ENCODE data around the gene C16orf89.
A peak's percentile ranks its signal among the peaks of the same experiment; 100 is the strongest.
"Not testable (repeated sequence)": the region's sequence is repeated elsewhere in the genome, so short reads cannot be mapped to it uniquely, and the experiment has no call there.

The C16orf89 gene

DNA sequence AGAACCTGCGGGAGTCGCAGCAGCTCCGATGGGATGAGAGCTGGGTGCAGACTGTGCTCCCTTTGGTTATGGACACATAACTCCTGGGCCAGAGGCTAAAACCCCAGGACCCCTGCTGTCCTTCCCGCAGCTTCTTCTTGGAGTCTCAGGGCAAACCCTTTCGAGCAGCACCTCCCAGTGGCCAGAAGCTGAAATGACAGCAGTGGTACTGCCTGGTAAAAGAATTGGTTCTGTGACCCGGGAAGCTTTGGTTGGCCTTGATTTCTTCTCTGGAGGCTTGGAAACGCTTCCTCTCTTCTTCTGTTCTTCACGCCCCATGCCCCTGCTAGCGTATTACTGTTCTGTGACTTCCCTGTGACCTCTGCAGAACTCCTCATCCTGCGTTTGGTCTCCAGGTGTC is 19.0 kb upstream of the C16orf89 start:
- DNase-seq (ENCODE audit: low read depth in 2 of 3, low spot score in 2 of 3), result peak in 1 of 3 experiments; percentile 11

DNA sequence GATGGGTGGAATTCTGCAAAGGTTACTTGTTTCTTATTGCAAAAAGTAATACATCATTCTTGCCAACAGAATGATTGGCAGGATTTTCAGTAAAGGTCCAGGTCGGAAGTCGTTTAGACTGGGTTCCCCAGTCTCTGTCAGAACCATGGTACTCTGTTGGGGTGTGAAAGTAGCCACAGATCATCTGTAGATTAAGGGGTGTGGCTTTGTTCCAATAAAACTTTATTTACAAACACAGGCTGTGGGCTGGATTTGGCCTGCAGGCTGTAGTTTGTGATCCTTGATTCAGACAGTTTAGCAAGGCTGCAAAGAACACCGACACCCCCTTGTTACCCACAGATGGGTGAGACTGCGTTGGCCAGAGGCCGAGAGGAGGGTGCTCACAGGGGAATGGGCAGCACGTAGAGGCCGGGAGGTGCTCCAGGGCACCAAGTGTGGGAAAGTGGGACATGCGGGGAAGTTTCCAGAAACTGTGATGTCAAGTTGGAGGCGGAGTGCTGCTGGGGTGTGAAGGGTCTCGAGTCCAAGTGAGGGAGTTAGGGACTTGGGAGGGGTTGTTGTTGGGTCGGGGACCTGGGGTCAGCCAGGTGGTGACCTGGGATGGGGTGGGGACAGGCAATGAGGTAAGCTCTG is 18.5 kb upstream of the C16orf89 start:
- not testable (repeated sequence) for DNase-seq (ENCODE audit: low read depth in 2 of 3, low spot score in 2 of 3)

DNA sequence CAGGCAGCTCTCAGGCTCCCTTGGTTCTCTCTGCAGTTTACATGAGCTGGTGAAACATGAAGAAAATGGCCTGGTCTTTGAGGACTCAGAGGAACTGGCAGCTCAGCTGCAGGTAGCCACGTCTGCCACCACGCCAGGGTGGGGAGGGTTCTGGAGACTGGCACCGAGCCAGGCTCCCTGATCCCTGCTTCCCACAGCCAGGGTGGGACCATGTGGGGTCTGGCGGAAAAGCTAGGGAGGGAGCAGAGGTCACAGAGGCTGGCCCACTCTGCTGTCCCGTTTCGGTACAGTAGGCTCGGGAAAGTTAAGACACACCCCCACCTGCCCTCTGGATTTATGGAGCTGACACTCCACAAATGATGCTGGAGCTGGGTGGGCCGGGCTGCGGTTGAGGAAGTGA is 17.9 kb upstream of the C16orf89 start:
- DNase-seq (ENCODE audit: low read depth in 2 of 3, low spot score in 2 of 3), result not testable (repeated sequence)

- not testable (repeated sequence) for DNase-seq (ENCODE audit: low read depth in 2 of 3, low spot score in 2 of 3)
These were observed 15.2 kb upstream of the C16orf89 start for GRCh38 chr16:5080996-5081395.

- DNase-seq (ENCODE audit: low read depth in 2 of 3, low spot score in 2 of 3), result not testable (repeated sequence)
These were observed 14.7 kb upstream of the C16orf89 start for GRCh38 chr16:5080461-5080860.

- no peak for DNase-seq (ENCODE audit: low read depth in 2 of 3, low spot score in 2 of 3)
These were observed 12.9 kb upstream of the C16orf89 start for GRCh38 chr16:5078626-5079025.

DNA sequence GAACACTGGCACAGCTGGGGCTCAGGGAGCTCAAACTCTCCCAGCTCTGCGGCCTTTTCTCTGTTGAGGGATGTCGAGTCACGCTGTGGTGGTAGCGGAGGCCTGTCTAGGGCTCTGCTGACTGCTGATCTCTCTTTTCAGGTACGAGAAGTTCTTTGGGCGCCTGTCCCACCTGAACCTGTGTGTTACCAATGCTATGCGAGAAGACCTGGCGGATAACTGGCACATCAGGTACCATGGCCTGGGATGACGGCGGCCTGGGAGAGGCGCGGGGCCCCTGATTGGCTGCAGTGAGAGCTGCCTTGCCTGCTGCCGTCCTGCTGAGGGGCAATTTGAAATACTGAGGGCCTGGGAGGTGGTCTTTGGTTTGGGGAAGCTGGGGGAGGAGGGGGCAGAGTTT is 11.5 kb upstream of the C16orf89 start:
- no peak for DNase-seq (ENCODE audit: low read depth in 2 of 3, low spot score in 2 of 3)

DNA sequence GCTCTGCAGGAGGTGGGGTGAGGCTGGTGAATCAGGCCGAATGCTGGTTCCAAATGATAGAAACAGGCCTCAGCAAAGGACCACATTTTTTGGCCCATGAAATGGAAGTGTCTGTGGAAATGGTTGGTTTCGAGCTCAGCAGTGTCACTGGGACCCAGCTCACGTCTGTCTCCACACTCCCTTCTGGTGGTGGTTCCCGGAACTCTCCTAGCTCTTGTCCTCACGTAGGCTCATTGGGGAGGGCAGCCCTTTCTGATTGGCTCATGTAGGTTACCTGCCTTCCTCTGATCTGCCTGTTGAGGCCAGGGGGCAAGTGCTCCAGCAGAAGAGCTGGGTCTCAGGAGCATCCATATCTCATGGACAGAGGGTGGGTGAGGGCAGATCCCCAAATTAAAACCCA is 9.9 kb upstream of the C16orf89 start:
- DNase-seq (ENCODE audit: low read depth in 2 of 3, low spot score in 2 of 3), result no peak

DNA sequence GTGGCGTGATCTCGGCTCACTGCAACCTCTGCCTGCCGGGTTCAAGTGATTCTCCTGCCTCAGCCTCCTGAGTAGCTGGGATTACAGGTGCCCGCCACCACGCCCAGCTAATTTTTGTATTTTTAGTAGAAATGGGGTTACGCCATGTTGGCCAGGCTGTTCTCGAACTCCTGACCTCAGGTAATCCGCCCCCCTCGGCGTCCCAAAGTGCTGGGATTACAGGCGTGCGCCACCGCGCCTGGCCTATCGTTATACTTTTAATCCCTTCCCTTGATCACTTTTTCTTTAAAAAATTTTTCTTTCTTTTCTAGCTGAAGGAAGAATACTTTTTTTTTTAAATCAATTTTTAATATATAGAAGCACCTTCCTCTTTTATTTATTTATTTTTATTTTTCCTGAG is 8.0 kb upstream of the C16orf89 start:
- not testable (repeated sequence) for DNase-seq (ENCODE audit: low read depth in 2 of 3, low spot score in 2 of 3)

GRCh38 chr16:5073279-5073629 is 7.5 kb upstream of the C16orf89 start:
- no peak for DNase-seq (ENCODE audit: low read depth in 2 of 3, low spot score in 2 of 3)

- DNase-seq (ENCODE audit: low read depth in 2 of 3, low spot score in 2 of 3), result no peak
These were observed 6.8 kb upstream of the C16orf89 start for GRCh38 chr16:5072334-5073278.

GRCh38 chr16:5071681-5072333 is 6.1 kb upstream of the C16orf89 start, which contains the start of gene ALG1:
ALG1 (plus strand) TSS chr16:5071843; CDS start chr16:5071850, 7 bp downstream.
- DNase-seq (ENCODE audit: low read depth in 2 of 3, low spot score in 2 of 3), result peak; percentile 74 to 83 (median 80)

GRCh38 chr16:5071341-5071680 is 5.6 kb upstream of the C16orf89 start:
- no peak for DNase-seq (ENCODE audit: low read depth in 2 of 3, low spot score in 2 of 3)

- no peak for DNase-seq (ENCODE audit: low read depth in 2 of 3, low spot score in 2 of 3)
These were observed 4.9 kb upstream of the C16orf89 start for GRCh38 chr16:5070431-5071186.

DNA sequence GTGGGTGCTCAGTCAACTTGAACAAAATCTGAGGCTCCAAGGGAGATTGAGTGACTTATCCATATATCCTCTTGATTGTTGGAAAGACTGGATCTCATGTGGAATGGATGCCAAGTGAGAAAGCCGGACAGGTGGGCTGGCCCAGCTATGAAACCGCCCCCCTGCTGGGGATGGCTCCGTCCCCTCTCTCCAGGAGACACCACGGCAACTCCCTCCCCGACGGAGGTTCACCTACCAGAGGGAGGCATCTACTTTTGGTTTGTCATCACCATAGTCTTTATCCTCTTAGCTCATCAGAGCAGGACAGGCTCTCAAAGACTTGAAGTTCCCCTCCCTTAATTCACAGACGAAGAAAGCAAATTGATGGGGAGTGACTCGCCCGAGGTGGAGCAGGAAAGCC is 4.1 kb upstream of the C16orf89 start:
- DNase-seq (ENCODE audit: low read depth in 2 of 3, low spot score in 2 of 3), result no peak

- no peak for DNase-seq (ENCODE audit: low read depth in 2 of 3, low spot score in 2 of 3)
These were observed 3.3 kb upstream of the C16orf89 start for GRCh38 chr16:5069048-5069447.

DNA sequence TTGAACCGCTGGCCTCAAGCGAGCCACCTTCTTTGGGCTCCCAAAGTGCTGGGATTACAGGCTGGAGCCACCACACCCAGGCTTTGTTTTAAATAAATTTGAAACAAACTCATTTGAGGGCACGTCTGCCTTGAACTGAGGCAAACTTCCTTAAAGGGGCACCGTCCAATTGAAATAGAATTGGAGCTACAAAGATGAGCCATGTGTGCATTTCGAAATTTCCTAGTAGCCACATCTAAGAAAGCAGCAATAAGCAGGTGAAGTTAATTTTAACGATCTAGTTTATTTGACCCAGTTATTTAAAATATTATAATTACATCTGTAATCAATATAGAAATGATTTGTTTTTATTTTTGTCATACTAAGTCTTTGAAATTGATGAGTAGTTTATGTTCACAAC is 755 bp upstream of the C16orf89 start:
- no peak for DNase-seq (ENCODE audit: low read depth in 2 of 3, low spot score in 2 of 3)

DNA sequence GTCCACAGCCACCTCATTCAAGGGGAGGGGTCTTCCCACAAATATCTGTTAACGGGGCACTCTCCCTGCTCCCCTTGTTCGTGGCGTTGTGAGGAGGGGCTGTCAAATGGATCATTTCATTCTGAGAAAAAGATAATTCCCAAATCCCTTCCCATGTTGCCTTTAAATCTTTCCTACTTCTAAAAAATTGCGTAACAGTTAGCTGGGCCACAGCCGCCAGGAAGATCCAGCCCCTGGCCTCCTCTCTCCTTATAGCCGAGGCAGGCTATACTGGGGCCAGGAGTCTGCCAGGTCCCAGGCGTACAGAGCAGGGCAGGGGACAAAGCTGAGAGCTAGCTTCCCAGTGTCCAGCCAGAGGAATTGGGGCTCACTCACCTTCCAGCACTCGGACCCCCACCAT is 430 bp downstream of the C16orf89 start:
- DNase-seq (ENCODE audit: low read depth in 2 of 3, low spot score in 2 of 3), result no peak

DNA sequence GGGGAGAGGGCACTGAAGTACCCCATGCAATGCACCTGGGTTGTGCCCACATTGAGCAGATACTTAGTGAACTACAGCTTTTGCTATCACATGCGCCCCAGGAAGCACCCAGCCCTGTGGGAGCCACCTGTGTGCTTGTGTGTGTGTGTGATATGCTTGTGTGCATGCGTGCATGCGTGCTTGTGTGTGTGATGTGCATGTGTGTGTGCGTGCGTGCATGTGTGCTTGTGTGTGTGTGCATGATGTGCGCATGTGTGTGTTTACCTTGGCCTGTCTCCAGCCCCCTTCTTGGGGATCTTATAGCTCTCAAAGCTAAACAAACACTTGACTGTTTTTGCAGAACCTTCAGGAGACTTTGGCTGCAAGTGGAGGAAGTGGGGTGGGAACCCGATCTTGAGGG is 841 bp downstream of the C16orf89 start:
- no peak for DNase-seq (ENCODE audit: low read depth in 2 of 3, low spot score in 2 of 3)

- DNase-seq (ENCODE audit: low read depth in 2 of 3, low spot score in 2 of 3), result no peak
These were observed 2.7 kb downstream of the C16orf89 start for GRCh38 chr16:5062790-5063765.

Data from activated CD8-positive, alpha-beta memory T cell treated with anti-CD3 and anti-CD28 coated beads for 48 hours (primary cell).